Pancreas (tissue), 10 donors: ENCODE measurements around the gene RNF224. TPM values are rescaled to one million over a fixed set of nuclear protein-coding genes. Genes with fewer than 3 reads are reported as not detected.

Experiments used
- ATAC-seq, 4 donors: fragments of 200-7000 bp; cut with Tn5 transposase; one replicate each; pipeline versions ENCODE4 v1.8.0 to v1.9.1; 2020; ENCODE audit warnings: mild to moderate bottlenecking in 4 of 4, moderate library complexity in 4 of 4
- DNase-seq, 6 donors: peaks; one replicate each; pipeline ENCODE4 v3.0.0-alpha.2; 2020
- FAIRE-seq: peaks from 2 replicates; lab custom pipeline; 2012; peaks lifted over from hg19 to GRCh38; lab: Jason Lieb, UNC
- H3K27ac ChIP-seq, 4 donors: fragments of 200-600 bp; sonication (generic); 1 replicate in 3 of 4; 2 replicates in 1 of 4; pipeline versions ENCODE4 v1.5.0 to v1.8.0; 2020
- H3K27me3 ChIP-seq, 4 donors: fragments of 200-600 bp; one replicate each; pipeline ENCODE4 v1.8.0; 2021
- H3K36me3 ChIP-seq, 3 donors: fragments of 200-600 bp; sonication (generic) in 1 of 3; one replicate each; pipeline versions ENCODE4 v1.5.0 to v1.8.0; 2020 to 2021
- H3K4me1 ChIP-seq, 3 donors: fragments of 200-600 bp; one replicate each; pipeline ENCODE4 v1.8.0; 2021
- H3K4me3 ChIP-seq, 4 donors: fragments of 200-600 bp; sonication (generic) in 2 of 4; one replicate each; pipeline versions ENCODE4 v1.5.0 to v1.8.0; 2020 to 2021
- H3K9me3 ChIP-seq, 4 donors: fragments of 200-600 bp; one replicate each; pipeline ENCODE4 v1.8.0; 2021
- CTCF ChIP-seq, 4 donors: fragments of 200-600 bp; sonication (generic) in 3 of 4; IDR thresholded peaks; one replicate each; pipeline versions ENCODE4 v1.5.0 to v1.8.0; 2021; ENCODE audit warnings: antibody characterized with exemption in 4 of 4
- WGBS, 2 donors: extraction: QIAGEN DNeasy Blood & Tissue Kit; methylation state at CpG; one replicate each; pipeline ENCODE4 v1.1.7; 2013; 5-methylcytosine and 5-hydroxymethylcytosine counted together
- intact Hi-C, 3 donors: fragments of 100-400 bp; cut with DNase I; formaldehyde crosslinking; loops; one replicate each; pipeline versions ENCODE4 v1.11.1 to v1.14.2; 2022
- polyA plus RNA-seq, 2 donors: library from polyadenylated mRNA; stranded (reverse); fragments of 200-250 nt; gene quantifications; one replicate each; pipeline ENCODE4 v1.2.3, GENCODE V29; 2013
- total RNA-seq, 6 donors: library from RNA; stranded (reverse); fragmentation: NEBNext Ultra II Directional in 4 of 6; extraction: Animal tissue kit (Norgen Biotek cat#: 25700) in 4 of 6; gene quantifications; one replicate each; pipeline versions ENCODE4 v1.2.1 to v1.2.4, GENCODE V29; 2021 to 2023
- donor health status: healthy with polysubstance abuse.
- donor health status: DM: no; HTN: no; CAD: no; lungs with moderate emphysema.
- donor health status: DM: no; HTN: no; CAD: no.
- donor health status: control.
- donor health status: control.
- donor health status: Bipolar disorder and iron deficiency.
- donor health status: DM: yes; HTN: yes; CAD: no.
- donor health status: DM: no; HTN: no; CAD: no.
- donor health status: DM: no; HTN: no; CAD: no.
- donor health status: DM: yes; HTN: yes; CAD: no.

Gene RNF224
- total and polyA plus RNA-seq, 8 donors, result 0.09 to 0.61 (median 0.61) TPM; not detected in 5

GRCh38 chr9:137206602-137207001 lies 20.7 kb upstream of the RNF224 start:
- no peak for TF ChIP-seq CTCF (IDR thresholded peaks at IDR 0.05)
- no peak for DNase-seq
- no peaks in the 10 kb centered on the region for H3K36me3 ChIP-seq
- intact Hi-C loops, result no loop called here
- no peak for ATAC-seq
- FAIRE-seq, result no peak
- no peaks in the 10 kb centered on the region for H3K27me3 ChIP-seq
- WGBS, 2 donors, result 40 to 41% methylated on average over 7 of the region's 7 CpGs
- no peaks in the 10 kb centered on the region for H3K9me3 ChIP-seq
- H3K27ac ChIP-seq, result no peak overlapping the region
- peak overlapping the region in 1 of 4 donors; percentile 65 for H3K4me3 ChIP-seq
- H3K4me1 ChIP-seq, result peaks cover 19 to 32% (median 19%) of the 10 kb centered on the region in 3 donors

DNA sequence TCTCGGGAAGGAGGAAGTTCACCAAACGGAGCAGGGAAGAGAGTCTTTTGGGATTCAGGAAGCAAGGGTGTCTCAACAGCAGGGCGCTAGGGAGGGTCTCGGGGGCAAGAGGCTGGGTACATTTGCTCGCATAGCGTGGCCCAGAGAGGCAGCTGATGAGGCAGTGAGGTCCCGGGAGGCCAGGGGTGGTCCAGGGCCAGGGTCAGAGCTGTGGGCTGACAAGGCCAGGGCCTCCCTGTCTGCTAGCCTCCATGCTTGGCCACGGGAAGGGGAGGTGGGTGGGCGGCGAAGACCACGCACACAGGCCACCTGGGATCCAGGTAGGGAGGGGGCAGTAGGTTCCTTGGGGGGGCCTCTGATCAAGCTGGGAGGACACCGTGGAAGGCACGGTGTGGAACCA lies 15.8 kb upstream of the RNF224 start:
- no peak for TF ChIP-seq CTCF (IDR thresholded peaks at IDR 0.05)
- peaks cover 3 to 5% (median 3%) of the 10 kb centered on the region in 3 donors for H3K4me1 ChIP-seq
- ATAC-seq (no peak), FAIRE-seq (no peak), DNase-seq (peak in 1 of 6 donors; percentile 58)
- 87 to 88% methylated on average over 13 of the region's 13 CpGs for WGBS, 2 donors
- no peaks in the 10 kb centered on the region for H3K27me3 ChIP-seq
- H3K36me3 ChIP-seq, result no peaks in the 10 kb centered on the region
- intact Hi-C loops, result no loop called here
- H3K4me3 ChIP-seq, result no peak overlapping the region
- no peaks in the 10 kb centered on the region for H3K9me3 ChIP-seq
- H3K27ac ChIP-seq, result no peak overlapping the region

- H3K4me1 ChIP-seq, result no peaks in the 10 kb centered on the region
- no peaks in the 10 kb centered on the region for H3K9me3 ChIP-seq
- H3K27me3 ChIP-seq, result no peaks in the 10 kb centered on the region
- FAIRE-seq, result no peak
- TF ChIP-seq CTCF (IDR thresholded peaks at IDR 0.05), result no peak
- WGBS, 2 donors, result 81 to 86% methylated on average over 21 of the region's 21 CpGs
- peak in 1 of 6 donors; percentile 33 for DNase-seq
- no peak overlapping the region for H3K27ac ChIP-seq
- intact Hi-C loops, result no loop called here
- ATAC-seq, result no peak
- H3K4me3 ChIP-seq, result no peak overlapping the region
- no peaks in the 10 kb centered on the region for H3K36me3 ChIP-seq
Measured at GRCh38 chr9:137212520-137212919, 14.8 kb upstream of the RNF224 start.

GRCh38 chr9:137213160-137214060 lies 13.9 kb upstream of the RNF224 start:
- DNase-seq, result peak in 1 of 6 donors; percentile 35
- Histone ChIP-seq H3K9me3 (no peaks in the 10 kb centered on the region), H3K4me1 (peaks cover 0 to 3% (median 0%) of the 10 kb centered on the region in 3 donors), H3K27me3 (no peaks in the 10 kb centered on the region), H3K27ac (no peak overlapping the region), H3K36me3 (no peaks in the 10 kb centered on the region), H3K4me3 (no peak overlapping the region)
- FAIRE-seq, result no peak
- no peak for ATAC-seq
- no peak for TF ChIP-seq CTCF (IDR thresholded peaks at IDR 0.05)
- WGBS, 2 donors, result 89 to 91% methylated on average over 49 of the region's 49 CpGs
- intact Hi-C loops, result no loop called here

DNA sequence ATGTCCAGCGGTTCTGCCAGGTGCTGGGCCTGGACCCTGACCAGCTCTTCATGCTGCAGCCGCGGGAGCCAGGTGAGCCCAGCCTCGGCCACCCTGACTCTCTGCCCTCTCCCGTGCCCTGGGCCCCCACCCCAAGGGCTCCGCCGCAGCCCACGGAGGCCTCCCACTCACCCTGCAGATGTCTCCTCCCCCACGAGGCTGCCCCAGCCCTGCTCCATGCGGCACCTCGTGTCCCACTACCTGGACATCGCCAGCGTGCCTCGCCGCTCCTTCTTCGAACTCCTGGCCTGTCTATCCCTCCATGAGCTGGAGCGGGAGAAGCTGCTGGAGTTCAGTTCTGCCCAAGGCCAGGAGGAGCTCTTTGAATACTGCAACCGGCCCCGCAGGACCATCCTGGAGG lies 12.7 kb upstream of the RNF224 start:
- ATAC-seq (no peak), DNase-seq (peak in 1 of 6 donors; percentile 33), FAIRE-seq (no peak)
- TF ChIP-seq CTCF (IDR thresholded peaks at IDR 0.05), result no peak
- Histone ChIP-seq H3K27ac (no peak overlapping the region), H3K4me3 (no peak overlapping the region), H3K9me3 (no peaks in the 10 kb centered on the region), H3K4me1 (peaks cover 0 to 5% (median 0%) of the 10 kb centered on the region in 3 donors), H3K27me3 (no peaks in the 10 kb centered on the region), H3K36me3 (no peaks in the 10 kb centered on the region)
- 91 to 97% methylated on average over 19 of the region's 19 CpGs for WGBS, 2 donors
- intact Hi-C loops, result no loop called here
